Forelimb muscle (tissue), 1 donor: ENCODE data around the gene PRTN3. TPM values are rescaled to one million over a fixed set of nuclear protein-coding genes. Genes with fewer than 3 reads are reported as not detected.
"Not testable (repeated sequence)": the region's sequence is repeated elsewhere in the genome, so short reads cannot be mapped to it uniquely, and the experiment has no call there.

Experiments used
- DNase-seq: peaks from one replicate; pipeline ENCODE4 v3.0.0-alpha.2; 2013; ENCODE audit warnings: low read depth
- polyA plus RNA-seq: library from polyadenylated mRNA; unstranded; fragments of 120-200 nt; gene quantifications from one replicate; pipeline ENCODE4 v1.2.1, GENCODE V29; 2013; ENCODE audit not compliant: insufficient read length

Gene PRTN3
- polyA plus RNA-seq, 1 donor, result 2.6 TPM

DNA sequence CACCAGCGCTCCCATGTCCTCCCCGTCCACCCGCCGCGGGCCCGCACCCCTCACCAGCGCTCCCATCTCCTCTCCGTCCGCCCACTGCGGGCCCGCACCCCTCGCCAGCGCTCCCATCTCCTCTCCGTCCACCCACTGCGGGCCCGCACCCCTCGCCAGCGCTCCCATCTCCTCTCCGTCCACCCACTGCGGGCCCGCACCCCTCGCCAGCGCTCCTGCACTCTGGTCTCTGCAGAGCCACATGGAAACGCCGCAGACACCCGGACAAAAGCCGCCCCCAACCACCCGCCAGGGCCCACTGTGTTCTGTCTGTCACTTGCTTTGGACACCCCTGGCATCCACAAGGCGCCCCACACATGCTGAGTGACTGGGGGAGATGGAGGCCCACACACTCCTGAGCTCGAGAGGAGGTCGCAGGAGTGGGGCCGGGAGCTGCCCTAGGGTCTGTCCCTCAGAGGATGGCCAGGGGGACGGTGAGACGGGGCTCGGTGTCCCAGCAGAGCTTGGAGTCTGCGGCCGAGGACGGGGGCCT lies 26.0 kb downstream of the PRTN3 start:
- DNase-seq, result no peak

DNA sequence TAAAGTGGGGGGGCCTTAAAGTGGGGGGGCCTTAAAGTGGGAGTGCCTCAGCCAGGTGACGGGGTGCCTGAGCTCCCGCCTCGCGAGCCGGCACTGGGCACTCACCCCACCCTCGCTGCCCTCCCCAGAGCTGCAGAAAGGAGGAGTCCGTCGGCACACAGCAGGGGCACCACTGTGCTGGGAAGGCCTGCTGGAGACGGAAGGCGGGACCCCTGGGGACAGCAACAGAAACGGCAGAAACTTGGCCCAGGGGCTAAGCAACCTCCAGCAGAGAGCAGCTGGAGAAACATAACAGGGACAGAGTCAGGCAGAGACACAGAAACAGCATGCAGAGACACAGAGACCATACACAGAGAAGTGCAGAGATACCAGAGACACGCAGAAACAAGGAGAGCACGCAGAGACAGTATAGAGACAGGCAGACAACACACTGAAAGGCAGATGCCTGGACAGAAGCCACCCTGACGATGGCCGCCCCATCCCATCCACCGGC lies 26.5 kb downstream of the PRTN3 start:
- no peak for DNase-seq

DNA sequence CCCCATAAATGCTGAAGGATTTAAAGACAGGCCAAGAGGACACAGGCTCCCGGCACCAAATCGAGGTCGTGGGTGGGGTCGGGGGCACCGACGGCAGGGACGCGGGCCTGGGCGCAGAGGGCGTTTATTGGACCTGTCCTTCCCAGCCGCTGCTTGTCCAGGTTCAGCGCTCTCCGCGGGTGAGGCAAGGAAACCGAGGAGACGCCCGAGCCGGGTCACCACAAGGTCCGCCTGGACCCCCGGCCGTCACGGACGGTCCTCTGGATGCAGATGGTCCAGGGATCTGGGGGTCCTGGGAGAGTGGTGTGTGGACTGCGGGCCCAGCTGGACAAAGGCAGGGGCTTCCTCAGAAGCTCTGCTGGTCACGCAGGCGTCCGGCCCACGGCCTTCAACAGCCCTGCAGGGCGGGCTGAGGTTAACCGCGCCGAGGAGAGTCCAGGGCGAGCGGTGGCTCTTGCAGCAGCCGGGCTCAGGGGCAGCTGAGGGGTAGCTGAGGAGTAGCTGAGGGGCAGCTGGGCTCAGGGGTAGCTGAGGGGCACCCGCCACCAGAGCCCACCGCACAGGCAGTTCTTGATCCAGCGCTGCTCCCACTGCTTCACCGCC lies 27.2 kb downstream of the PRTN3 start:
- DNase-seq, result no peak

DNA sequence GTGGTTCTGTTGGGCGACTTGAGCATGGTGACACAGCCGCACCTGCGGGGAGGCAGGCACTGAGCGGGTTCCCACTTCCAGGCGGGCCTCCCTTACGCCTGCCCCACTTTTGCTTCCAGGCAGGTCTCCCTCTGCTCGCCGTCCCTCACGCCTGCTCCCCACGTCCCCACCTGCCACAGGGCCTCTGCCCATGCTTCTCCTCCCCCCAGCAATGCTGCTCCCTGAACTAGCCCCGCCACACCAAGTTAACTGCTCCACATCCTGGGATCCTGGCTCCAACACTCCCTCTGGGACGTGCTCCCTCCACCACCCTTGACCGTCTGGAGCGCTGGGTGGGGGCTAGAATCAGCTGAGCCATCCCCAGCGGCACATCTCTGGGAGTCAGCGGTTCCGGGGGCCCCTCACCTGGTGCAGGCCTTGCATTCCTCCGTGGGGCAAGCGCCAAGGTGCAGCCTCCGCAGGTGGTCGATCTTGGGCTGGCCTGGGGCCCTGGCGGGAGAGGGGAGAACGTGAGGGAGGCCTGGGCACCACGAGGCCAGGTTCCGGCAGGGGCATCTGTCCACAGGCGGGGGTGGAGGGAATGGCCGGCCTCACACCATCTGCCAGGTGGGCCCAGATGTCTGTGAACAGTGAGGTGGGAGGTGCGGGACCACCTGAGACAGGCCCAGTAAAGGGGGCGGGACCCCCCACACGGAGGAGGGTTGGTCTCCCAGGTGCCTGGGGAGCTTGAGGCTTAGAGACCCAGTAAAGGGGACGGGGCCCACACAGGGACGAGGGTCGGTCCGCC lies 27.9 kb downstream of the PRTN3 start:
- DNase-seq, result no peak

DNA sequence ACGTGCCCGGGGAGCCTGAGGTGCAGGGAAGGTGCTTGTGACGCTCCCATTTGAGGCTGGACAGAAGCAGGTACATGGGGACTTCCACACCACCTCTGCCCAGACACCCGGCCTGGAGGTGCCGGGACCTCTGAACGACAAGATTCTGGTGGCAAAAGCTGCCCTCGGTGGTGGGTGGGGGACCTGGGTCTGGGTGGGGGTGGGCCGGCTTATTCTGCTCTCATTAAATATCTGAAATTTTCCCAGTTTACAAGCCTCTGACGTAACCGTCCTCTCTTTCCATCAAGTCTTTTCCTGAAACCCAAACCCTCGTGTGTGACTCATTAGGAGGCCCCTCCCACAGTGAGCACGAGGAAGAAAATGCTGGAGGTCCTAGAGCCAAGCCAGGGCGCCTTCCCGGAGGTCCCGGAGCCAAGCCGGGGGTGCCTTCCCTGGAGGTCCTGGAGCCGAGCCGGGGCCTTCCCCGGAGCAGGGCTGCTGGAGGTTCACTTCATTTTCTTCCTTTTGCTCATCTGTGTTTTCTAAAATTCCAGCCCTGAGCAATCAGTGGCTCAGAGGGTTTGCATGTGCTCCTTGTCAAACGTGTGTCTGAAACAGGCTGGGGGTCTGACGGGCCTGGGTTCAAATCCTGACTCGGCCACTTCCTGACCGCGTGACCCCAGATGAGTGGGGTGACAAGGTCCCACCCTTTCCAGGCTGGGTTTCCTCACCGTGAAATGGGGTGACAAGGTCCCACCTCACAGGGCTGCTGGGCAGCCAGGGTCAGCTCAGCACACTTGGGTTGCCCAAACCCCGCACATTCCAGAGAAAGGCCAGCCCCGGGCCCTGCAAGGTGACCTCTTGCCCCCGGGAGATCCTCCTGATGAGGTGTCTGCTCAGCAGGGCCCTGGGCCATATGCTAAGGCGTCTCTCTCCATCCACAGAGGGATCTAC lies 28.7 kb downstream of the PRTN3 start:
- DNase-seq, result peak; percentile 55

DNA sequence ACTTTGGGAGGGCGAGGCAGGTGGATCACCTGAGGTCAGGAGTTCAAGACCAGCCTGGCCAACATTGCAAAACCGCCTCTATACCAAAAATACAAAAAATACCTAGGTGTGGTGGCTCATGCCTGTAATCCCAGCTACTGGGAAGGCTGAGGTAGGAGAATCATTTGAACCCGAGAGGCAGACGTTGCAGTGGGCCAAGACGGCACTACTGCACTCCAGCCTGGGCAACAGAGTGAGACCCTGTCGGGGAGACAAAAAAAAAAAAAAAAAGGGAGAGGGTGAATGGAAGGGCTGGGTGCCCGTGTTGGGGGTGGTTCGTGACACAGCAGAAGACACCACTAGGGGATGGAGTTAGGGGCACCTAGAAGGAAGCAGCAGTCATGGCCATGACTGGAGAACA lies 29.5 kb downstream of the PRTN3 start:
- no peak for DNase-seq

DNA sequence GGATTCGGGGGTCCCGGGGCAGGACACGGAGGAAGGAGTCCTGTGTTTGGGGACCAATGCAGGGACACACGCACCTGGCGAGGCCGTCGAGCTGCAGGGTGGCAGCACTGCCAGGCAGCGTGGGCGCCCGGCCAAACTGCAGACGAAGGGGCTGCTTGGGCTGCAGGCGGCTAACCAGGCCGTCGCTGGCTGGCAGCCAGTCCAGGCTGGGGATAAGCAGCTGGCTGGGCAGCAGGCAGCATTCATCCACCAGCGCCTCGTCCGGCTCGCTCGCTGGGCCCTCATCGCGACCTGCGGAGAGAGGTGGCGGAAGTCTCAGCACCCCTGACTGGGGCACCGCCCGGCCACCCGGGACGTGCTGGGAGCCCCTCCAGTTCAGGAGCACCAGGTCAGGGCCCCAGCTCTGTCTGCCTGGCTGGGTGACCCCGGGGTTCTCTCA lies 30.2 kb downstream of the PRTN3 start:
- DNase-seq, result no peak

DNA sequence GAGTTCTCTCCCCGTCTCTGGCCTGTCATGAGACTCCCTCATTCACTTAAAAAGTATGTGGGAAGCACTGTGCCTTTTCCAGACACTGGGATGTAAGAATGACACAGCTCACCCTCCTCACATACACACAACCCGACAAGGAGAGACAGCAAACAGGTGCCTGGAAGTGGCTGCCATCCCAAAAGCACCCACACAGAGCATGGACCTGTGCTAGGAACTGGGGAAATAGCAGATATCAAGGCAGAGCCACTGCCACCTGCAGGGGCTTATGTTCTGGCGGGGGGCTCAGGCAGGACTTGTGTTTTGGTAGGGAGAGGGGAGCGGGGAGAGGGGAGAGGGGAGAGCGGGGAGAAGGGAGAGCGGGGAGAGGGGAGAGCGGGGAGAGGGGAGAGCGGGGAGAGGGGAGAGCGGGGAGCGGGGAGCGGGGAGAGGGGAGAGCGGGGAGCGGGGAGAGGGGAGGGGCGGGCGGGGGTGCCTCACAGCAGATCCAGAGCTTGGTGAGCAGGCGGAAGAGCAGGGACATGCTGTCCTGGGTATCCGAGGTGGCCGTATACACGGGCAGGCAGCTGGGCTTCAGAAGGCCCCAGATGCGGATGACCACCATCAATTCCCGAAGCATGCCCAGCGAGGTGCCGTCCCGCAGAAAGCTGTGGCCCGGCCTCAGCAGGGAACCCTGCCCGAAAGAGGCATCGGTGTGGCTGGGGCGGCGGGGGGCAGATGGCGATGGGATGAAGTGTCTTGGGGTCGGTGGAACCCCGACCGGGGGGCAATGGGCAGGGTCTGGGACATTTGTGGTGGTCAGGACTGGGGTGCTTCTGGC lies 30.9 kb downstream of the PRTN3 start:
- no peak for DNase-seq

DNA sequence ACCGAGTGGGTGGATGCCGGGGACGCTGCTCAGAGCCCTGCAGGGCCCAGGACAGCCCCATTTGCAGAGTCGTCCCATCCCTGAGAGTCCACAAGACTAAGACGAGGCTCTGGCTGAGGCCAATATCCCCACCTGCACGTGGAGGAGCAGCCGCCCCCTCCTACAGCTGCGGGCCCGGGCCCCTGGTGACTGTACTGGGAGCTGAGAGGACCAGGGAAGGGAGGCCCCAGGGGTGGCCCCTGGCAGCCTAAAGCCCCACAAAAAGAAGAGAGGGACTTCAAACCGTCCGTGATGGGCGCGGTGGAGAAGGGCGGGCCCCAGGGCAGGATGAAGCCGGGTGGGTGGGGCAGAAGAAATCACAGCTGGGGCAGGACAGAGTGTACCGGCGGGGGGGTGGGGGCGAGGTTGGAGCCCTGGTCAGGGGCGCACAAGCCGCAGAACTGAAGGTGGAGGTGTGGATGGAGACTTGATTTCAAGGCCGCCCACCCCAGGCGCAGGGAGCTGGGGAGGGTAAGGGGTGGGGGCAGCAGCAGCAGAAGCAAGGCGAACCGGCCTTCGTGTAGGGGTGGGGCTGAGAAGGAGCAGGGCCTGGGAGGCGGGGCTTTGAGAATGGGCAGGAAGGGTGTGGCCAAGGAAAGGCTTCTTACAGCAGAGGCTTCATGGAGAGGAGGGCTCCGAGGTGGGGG lies 31.6 kb downstream of the PRTN3 start:
- no peak for DNase-seq

DNA sequence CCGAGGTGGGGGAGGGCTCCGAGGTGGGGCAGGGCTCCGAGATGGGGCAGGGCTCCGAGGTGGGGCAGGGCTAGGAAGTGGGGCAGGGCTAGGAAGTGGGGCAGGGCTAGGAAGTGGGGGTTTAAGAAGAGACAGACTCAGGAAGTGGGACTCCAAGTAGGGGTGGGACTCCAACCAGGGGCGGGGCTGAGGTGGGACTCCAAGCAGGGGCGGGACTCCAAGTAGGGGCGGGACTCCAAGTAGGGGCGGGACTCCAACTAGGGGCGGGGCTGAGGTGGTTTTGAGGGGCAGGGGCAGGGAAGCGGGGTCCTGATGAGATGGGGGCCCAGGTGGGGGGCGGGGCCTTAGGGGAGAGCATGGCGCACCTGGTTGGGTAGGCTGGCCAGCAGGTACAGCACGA lies 32.3 kb downstream of the PRTN3 start:
- no peak for DNase-seq

DNA sequence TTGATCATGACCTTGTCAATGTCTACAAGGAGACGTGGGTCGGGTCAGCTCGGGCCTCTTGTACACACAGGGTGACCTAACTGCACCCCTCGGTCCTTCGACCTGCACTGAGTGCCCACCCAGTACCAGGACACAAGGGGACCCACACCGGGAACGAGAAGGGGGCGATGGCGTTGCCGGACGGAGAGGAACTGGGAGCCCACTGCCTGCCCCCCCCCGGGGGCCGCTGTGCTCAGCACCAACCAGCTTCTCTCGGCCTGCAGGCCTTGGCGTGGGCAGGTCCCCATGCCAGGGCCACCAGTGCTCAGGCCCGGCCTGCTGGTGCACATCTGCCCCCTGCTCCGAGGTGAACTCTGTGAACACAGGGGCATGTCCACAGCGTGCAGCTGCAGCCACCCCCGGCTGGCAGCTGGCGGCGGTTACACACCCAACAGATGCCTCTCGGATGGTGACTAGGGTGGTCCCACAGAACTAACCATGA lies 32.8 kb downstream of the PRTN3 start:
- no peak for DNase-seq

DNA sequence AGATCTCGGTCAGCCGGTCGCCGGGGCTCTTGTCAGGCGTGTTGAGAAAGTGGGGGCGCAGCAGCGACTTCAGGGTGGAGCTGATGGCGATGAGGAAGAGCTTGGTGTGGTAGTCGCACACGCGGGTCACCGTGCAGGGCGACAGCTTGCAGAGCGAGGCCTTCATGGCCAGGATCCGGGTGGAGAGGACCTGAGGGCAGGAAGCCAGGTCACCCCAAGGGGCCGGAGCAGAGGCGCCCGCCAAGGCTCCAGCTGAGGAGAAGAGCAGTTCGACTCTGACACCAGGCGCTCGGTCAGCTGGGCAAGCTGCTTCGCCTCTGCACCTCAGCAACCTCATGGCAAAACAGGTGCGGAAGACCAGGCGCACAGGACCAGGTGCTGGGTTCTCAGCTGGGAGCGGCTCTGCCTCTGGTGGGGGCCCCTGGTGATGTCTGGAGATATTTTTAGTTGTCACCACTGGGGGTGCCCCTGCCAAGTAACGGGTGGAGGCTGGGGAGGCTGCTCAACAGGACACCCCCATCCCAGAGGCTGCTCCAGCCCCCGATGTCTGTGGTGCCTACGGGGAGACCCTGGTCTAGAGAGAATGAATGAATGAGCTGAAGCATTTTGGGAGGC lies 34.6 kb downstream of the PRTN3 start:
- no peak for DNase-seq

DNA sequence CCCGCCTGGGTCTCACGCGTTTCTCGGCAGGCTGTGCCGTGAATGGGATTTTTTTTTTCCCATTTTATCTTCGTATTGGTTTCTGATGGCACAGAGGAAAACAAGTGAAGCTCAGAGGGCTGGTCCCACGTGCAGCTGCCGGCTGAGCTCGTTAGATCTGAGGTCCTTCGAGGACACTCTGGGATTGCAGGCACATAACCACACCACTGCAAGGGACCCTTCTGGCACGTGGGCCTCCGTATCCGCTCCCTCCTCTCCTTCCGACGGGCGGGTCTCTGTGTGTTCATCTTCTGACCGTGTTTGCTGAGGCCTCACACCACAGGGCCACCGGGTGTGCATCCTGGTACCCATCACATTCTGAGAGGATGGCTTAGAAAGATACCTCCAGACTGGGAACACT lies 35.3 kb downstream of the PRTN3 start:
- DNase-seq, result no peak

DNA sequence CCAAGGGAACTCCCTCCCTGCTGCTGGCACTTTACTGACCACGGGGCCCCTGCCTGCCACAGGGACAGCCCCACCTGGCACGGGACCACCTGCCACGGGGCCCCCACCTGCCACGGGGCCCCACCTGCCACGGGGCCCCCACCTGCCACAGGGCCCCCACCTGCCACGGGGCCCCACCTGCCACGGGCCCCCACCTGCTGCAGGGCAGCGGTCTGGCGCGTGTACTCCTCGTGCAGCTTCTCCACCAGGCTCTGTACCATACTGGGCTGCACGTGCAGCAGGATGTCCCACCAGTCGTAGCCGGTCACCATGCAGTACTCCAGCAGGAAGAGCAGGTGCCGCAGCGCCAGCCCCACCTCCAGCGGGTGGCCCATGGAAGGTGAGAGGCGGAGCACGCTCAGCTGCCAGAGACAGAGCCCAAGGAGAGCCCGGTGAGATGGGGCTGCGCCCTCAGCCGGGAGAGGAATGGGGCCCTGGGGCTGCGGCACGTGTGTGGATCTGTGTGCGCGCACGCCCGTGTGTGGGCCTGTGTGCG lies 36.0 kb downstream of the PRTN3 start:
- DNase-seq, result no peak

DNA sequence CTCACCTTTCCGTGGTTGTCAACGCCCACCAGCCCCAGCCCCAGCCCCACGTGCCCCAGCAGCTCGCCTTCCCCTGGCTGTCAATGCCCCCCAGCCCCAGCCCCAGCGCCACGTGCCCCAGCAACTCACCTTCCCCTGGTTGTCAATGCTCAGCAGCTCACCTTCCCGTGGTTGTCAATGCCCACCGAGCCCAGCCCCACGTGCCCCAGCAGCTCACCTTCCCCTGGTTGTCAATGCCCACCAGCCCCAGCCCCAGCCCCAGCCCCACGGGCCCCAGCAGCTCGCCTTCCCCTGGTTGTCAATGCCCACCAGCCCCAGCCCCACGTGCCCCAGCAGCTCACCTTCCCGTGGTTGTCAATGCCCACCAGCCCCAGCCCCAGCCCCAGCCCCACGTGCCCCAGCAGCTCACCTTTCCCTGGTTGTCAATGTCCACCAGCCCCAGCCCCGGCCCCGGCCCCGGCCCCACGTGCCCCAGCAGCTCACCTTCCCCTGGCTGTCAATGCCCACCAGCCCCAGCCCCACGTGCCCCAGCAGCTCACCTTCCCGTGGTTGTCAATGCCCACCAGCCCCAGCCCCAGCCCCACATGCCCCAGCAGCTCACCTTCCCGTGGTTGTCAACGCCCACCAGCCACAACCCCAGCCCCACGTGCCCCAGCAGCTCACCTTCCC lies 37.3 kb downstream of the PRTN3 start:
- DNase-seq, result not testable (repeated sequence)

DNA sequence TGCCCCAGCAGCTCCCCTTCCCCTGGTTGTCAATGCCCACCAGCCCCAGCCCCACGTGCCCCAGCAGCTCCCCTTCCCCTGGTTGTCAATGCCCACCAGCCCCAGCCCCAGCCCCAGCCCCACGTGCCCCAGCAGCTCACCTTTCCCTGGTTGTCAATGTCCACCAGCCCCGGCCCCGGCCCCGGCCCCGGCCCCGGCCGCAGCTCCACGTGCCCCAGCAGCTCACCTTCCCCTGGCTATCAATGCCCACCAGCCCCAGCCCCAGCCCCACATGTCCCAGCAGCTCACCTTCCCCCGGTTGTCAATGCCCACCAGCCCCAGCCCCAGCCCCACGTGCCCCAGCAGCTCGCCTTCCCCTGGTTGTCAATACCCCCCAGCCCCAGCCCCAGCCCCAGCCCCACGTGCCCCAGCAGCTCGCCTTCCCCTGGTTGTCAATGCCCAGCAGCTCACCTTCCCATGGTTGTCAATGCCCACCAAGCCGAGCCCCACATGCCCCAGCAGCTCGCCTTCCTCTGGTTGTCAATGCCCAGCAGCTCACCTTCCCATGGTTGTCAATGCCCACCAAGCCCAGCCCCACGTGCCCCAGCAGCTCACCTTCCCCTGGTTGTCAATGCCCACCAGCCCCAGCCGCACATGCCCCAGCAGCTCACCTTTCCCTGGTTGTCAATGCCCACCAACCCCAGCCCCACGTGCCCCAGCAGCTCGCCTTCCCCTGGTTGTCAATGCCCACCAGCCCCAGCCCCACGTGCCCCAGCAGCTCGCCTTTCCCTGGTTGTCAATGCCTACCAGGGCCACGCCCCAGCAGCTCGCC lies 38.2 kb downstream of the PRTN3 start:
- not testable (repeated sequence) for DNase-seq

DNA sequence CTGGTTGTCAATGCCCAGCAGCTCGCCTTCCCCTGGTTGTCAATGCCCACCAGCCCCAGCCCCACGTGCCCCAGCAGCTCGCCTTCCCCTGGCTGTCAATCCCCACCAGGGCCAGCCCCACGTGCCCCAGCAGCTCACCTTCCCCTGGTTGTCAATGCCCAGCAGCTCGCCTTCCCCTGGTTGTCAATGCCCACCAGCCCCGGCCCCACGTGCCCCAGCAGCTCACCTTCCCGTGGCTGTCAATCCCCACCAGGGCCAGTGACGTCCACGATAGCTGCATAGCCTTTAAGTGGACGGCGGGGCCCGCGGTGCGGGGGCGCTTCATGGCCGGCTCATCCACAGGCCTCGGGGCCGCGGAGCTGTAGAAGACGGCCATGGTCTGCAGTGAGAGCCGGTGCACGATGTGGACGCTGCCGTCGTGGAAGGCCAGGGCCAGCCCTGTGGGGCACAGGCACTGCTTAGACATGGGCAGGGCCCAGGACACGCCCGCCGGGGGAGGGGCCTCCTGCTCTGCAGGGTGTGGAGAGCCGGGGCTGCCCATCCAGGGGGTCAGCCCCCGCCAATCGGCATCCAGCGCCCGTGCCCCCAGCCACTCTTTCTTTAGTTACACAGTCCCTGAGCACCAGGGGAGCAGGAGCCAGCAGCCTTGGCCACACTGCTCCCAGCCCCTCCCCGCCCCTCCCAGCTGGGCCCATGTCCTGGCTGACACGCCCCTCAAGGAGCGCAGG lies 39.1 kb downstream of the PRTN3 start:
- DNase-seq, result no peak
